Spinal cord (tissue), 10 donors: ENCODE measurements around the gene C5AR1. TPM values are rescaled to one million over a fixed set of nuclear protein-coding genes. Genes with fewer than 3 reads are reported as not detected.
"Not testable (repeated sequence)": the region's sequence is repeated elsewhere in the genome, so short reads cannot be mapped to it uniquely, and the experiment has no call there.

Experiments
- DNase-seq, 6 donors: peaks; one replicate each; pipeline versions ENCODE4 v3.0.0 to v3.0.0-alpha.2; 2013 to 2015; ENCODE audit warnings: low spot score in 6 of 6, low read depth in 4 of 6
- H3K27ac ChIP-seq: one replicate; pipeline ENCODE4 v1.5.1; 2013; ENCODE audit warnings: low read depth, low read length, control low read depth
- H3K27me3 ChIP-seq: one replicate; pipeline ENCODE4 v1.6.1; 2013; ENCODE audit warnings: low read length; ENCODE audit not compliant: control insufficient read depth, insufficient read depth
- H3K36me3 ChIP-seq: one replicate; pipeline ENCODE4 v1.6.1; 2013; ENCODE audit warnings: low read length; ENCODE audit not compliant: control insufficient read depth, insufficient read depth
- H3K4me1 ChIP-seq: one replicate; pipeline ENCODE4 v1.6.1; 2013; ENCODE audit warnings: low read length; ENCODE audit not compliant: control insufficient read depth, insufficient read depth
- H3K4me3 ChIP-seq: one replicate; pipeline ENCODE4 v1.5.1; 2013; ENCODE audit warnings: low read depth, low read length, control low read depth
- H3K9me3 ChIP-seq: one replicate; pipeline ENCODE4 v1.6.1; 2013; ENCODE audit warnings: low read length; ENCODE audit not compliant: control insufficient read depth, insufficient read depth
- WGBS: methylation state at CpG from one replicate; pipeline ENCODE4 v1.1.5; 2013; ENCODE audit warnings: missing lambda C conversion rate; ENCODE audit not compliant: insufficient coverage; 5-methylcytosine and 5-hydroxymethylcytosine counted together
- polyA plus RNA-seq, 2 donors: library from polyadenylated mRNA; unstranded; fragments of 120-200 nt; gene quantifications; one replicate each; pipeline ENCODE4 v1.2.1, GENCODE V29; 2013; ENCODE audit not compliant: insufficient read length in 2 of 2
- total RNA-seq, 2 donors: library from RNA; depleted of rRNA in 1 of 2; stranded (reverse); fragments of 120-200 nt in 1 of 2; fragments of >200 nt in 1 of 2; gene quantifications; one replicate each; pipeline versions ENCODE4 v1.2.3 to v1.2.4, GENCODE V29; 2013 to 2014
- donor health status: healthy.

C5AR1 gene
- total and polyA plus RNA-seq, 4 donors = 2.0 to 4.8 (median 3.3) TPM

DNA sequence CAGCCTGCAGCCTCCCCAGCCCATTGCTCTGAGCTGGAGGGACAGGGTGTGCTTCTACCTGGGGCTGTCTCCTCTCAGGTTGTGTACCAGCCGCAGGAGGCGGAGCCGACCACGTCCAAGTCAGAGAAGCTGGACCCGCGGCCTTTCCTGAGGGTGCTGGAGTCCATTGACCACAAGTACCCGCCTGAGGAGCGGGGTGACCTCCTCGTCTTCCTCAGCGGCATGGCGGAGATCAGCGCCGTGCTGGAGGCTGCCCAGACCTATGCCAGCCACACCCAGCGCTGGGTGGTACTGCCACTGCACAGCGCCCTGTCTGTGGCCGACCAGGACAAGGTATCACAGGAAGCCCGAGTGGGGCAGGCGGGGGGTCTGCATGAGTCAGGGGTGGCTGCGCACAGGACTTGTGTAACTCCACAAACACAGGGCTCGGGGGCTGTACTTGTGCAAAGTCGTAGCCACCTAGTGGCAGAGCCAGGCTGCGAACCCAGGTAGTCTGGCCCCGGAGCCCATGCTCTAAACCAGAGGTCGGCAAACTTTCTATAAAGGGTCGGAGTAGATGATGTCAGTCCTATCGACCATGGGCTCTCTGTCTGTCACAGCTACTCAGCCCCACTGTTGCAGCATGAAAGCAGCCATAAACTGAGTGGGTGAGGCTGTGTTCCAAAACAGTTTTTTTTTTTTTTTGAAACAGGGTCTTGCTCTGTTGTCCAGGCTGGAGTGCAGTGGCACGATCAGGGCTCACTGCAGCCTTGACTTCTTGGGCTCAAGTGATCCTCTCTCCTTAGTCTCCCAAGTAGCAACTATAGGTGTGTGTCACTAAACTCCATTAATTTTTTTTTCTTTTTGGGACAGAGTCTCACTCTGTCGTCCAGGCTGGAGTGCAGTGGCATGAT lies 48.4 kb downstream of the C5AR1 start:
- Histone ChIP-seq H3K4me1 (no peaks in the 10 kb centered on the region), H3K36me3 (peaks cover 98% of the 10 kb centered on the region), H3K4me3 (no peak overlapping the region), H3K9me3 (no peaks in the 10 kb centered on the region), H3K27me3 (no peaks in the 10 kb centered on the region), H3K27ac (no peak overlapping the region)
- 95% methylated on average over 28 of the region's 28 CpGs for WGBS
- no peak for DNase-seq

GRCh38 chr19:47358936-47359335 lies 49.3 kb downstream of the C5AR1 start:
- H3K4me3 ChIP-seq = no peak overlapping the region
- H3K27ac ChIP-seq = no peak overlapping the region
- H3K9me3 ChIP-seq = no peaks in the 10 kb centered on the region
- WGBS = 98% methylated on average over 6 of the region's 6 CpGs
- no peaks in the 10 kb centered on the region for H3K4me1 ChIP-seq
- no peaks in the 10 kb centered on the region for H3K27me3 ChIP-seq
- DNase-seq = no peak
- H3K36me3 ChIP-seq = peaks cover 99% of the 10 kb centered on the region

DNA sequence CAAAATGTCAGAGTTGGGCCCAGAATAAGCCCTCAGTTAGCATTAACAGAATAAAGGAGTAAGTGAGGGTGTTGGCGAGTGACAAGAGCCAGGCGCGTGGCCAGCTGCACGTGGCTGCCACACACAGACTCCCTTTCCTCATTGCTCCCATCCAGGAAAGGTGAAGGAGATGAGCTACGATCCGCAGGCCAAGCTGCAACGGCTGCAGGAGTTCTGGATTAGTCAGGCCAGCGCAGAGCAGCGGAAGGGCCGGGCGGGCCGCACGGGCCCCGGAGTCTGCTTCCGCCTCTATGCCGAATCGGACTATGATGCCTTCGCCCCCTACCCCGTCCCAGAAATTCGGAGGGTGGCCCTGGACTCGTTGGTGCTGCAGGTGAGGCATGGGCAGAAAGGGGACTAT lies 52.7 kb downstream of the C5AR1 start:
- Histone ChIP-seq H3K9me3 (no peaks in the 10 kb centered on the region), H3K36me3 (peaks cover 81% of the 10 kb centered on the region), H3K4me3 (no peak overlapping the region), H3K4me1 (no peaks in the 10 kb centered on the region), H3K27me3 (no peaks in the 10 kb centered on the region), H3K27ac (no peak overlapping the region)
- no peak for DNase-seq
- WGBS = over 99% methylated on average over 13 of the region's 21 CpGs

- Histone ChIP-seq H3K4me3 (no peak overlapping the region), H3K36me3 (peaks cover 72% of the 10 kb centered on the region), H3K9me3 (no peaks in the 10 kb centered on the region), H3K27me3 (no peaks in the 10 kb centered on the region), H3K27ac (no peak overlapping the region), H3K4me1 (no peaks in the 10 kb centered on the region)
- no peak for DNase-seq
- WGBS = 87% methylated on average over 7 of the region's 13 CpGs
These were observed 54.3 kb downstream of the C5AR1 start for GRCh38 chr19:47363758-47364531.

GRCh38 chr19:47365455-47365854 lies 55.8 kb downstream of the C5AR1 start:
- not testable (repeated sequence) for H3K9me3 ChIP-seq, H3K4me1 ChIP-seq, DNase-seq, H3K27ac ChIP-seq, H3K4me3 ChIP-seq, H3K27me3 ChIP-seq
- 93% methylated on average over 2 of the region's 10 CpGs for WGBS
- H3K36me3 ChIP-seq = peaks cover 71% of the 10 kb centered on the region

GRCh38 chr19:47370045-47370611 lies 60.5 kb downstream of the C5AR1 start:
- 80% methylated on average over 10 of the region's 10 CpGs for WGBS
- peak in 1 of 6 donors; percentile 16 for DNase-seq
- H3K27ac ChIP-seq = no peak overlapping the region

DNA sequence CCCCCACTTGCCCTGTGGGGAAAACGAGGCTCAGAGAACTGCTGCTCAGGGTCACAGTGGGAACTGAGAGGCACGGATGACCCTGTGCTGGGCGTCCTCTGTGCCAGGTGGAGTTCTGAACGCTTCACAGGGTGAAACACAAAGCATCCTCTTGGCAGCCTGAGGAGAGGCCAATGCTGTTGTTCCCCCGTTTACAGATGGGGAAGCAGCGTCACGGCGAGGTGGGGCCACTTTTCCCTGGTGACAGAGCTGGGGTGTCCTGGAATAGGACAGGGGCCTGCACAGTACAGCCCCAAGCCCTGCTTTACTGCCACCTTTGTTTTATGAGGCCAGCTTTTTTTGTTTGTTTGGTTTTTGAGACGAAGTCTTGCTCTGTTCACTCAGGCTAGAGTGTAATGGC lies 61.6 kb downstream of the C5AR1 start:
- no peaks in the 10 kb centered on the region for H3K9me3 ChIP-seq

More at GRCh38 chr19:47370045-47370611, 60.5 kb downstream of the C5AR1 start:
- Histone ChIP-seq H3K9me3 (no peaks in the 10 kb centered on the region), H3K4me3 (no peak overlapping the region), H3K36me3 (peaks cover 72% of the 10 kb centered on the region), H3K27me3 (no peaks in the 10 kb centered on the region), H3K4me1 (no peaks in the 10 kb centered on the region)

More for the DNA sequence above, 61.6 kb downstream of the C5AR1 start:
- H3K27me3 ChIP-seq = no peaks in the 10 kb centered on the region
- H3K36me3 ChIP-seq = peaks cover 84% of the 10 kb centered on the region
- 90% methylated on average over 9 of the region's 9 CpGs for WGBS
- H3K27ac ChIP-seq = no peak overlapping the region
- no peak overlapping the region for H3K4me3 ChIP-seq
- no peaks in the 10 kb centered on the region for H3K4me1 ChIP-seq
- no peak for DNase-seq

Other genes with a start within 250 kb of the C5AR1 start
- 10 to 100 TPM in 1 of 2 donors, 1 to 10 TPM in 1; 9.5 to 15.8 TPM for gene ZC3H4, start 196.1 kb upstream of the C5AR1 start, total RNA-seq
- gene ZC3H4, start 196.1 kb upstream of the C5AR1 start, polyA plus RNA-seq = 10 to 100 TPM; 32.9 to 35.2 TPM
- 10 to 100 TPM; 89.8 to 92.7 TPM for gene SAE1, start 179.0 kb upstream of the C5AR1 start, total RNA-seq
- 100 to 1,000 TPM; 118 to 121 TPM for gene SAE1, start 179.0 kb upstream of the C5AR1 start, polyA plus RNA-seq
- gene BBC3, start 78.7 kb upstream of the C5AR1 start, total RNA-seq = 1 to 10 TPM; 2.8 to 5.3 TPM
- 10 to 100 TPM; 13.3 to 15.2 TPM for gene BBC3, start 78.7 kb upstream of the C5AR1 start, polyA plus RNA-seq
- 1 to 10 TPM; 4.3 to 9.7 TPM for gene CCDC9, start 53.3 kb upstream of the C5AR1 start, total RNA-seq
- 10 to 100 TPM; 20.4 to 25.3 TPM for gene CCDC9, start 53.3 kb upstream of the C5AR1 start, polyA plus RNA-seq
- 1 to 10 TPM; 1.6 to 9.6 TPM for gene INAFM1, start 35.0 kb upstream of the C5AR1 start, total RNA-seq
- gene INAFM1, start 35.0 kb upstream of the C5AR1 start, polyA plus RNA-seq = 10 to 100 TPM; 23.0 to 29.2 TPM
- 1 to 10 TPM in 1 of 2 donors, under 1 TPM in 1; 0.99 to 1.8 TPM for gene C5AR2, start 22.3 kb downstream of the C5AR1 start, total RNA-seq
- gene C5AR2, start 22.3 kb downstream of the C5AR1 start, polyA plus RNA-seq = under 1 TPM; 0.49 to 0.51 TPM
- 10 to 100 TPM in 1 of 2 donors, 1 to 10 TPM in 1; 7.1 to 11.1 TPM for gene DHX34, start 39.5 kb downstream of the C5AR1 start, total RNA-seq
- gene DHX34, start 39.5 kb downstream of the C5AR1 start, polyA plus RNA-seq = 10 to 100 TPM; 17.9 to 18.9 TPM
- gene MEIS3, start 109.7 kb downstream of the C5AR1 start, total RNA-seq = 10 to 100 TPM; 35.4 to 48.1 TPM
- gene MEIS3, start 109.7 kb downstream of the C5AR1 start, polyA plus RNA-seq = 100 to 1,000 TPM; 115 to 117 TPM
- gene SLC8A2, start 162.0 kb downstream of the C5AR1 start, total RNA-seq = 10 to 100 TPM in 1 of 2 donors, 1 to 10 TPM in 1; 3.2 to 22.9 TPM
- gene SLC8A2, start 162.0 kb downstream of the C5AR1 start, polyA plus RNA-seq = 10 to 100 TPM; 24.0 to 37.5 TPM
- gene KPTN, start 174.4 kb downstream of the C5AR1 start, total RNA-seq = 1 to 10 TPM; 7.1 to 9.8 TPM
- 10 to 100 TPM; 25.2 to 29.0 TPM for gene KPTN, start 174.4 kb downstream of the C5AR1 start, polyA plus RNA-seq
- gene NAPA, start 205.2 kb downstream of the C5AR1 start, total RNA-seq = 10 to 100 TPM; 60.6 to 69.6 TPM
- 100 to 1,000 TPM; 192 to 203 TPM for gene NAPA, start 205.2 kb downstream of the C5AR1 start, polyA plus RNA-seq